IMR-90 (cell line): ENCODE data around the gene OCEL1. TPM values are rescaled to one million over a fixed set of nuclear protein-coding genes. Genes with fewer than 3 reads are reported as not detected.

Experiments
- ATAC-seq: fragments of 200-7000 bp; cut with Tn5 transposase; 2 replicates; pipeline ENCODE4 v1.9.1; 2020; ENCODE audit warnings: low read depth, mild to moderate bottlenecking, moderate library complexity
- BruUV-seq: library from RNA; stranded (reverse); fragments of 400-500 nt; replicated peaks from 2 replicates; lab custom pipeline; 2021; lab: Mats Ljungman, UMichigan
- CTCF ChIA-PET: fragments of 300-600 bp; formaldehyde crosslinking; extraction: SDS; loops from one replicate; lab custom pipeline; 2021; ENCODE audit warnings: antibody characterized with exemption; lab: Yijun Ruan, JAX
- POLR2A ChIA-PET: fragments of 300-600 bp; sonication (Branson Sonifier 250); formaldehyde crosslinking; loops from one replicate; lab custom pipeline; 2022; ENCODE audit warnings: antibody characterized with exemption; ENCODE audit not compliant: unreplicated experiment; lab: Charles Lee
- DNase-seq: peaks from one replicate; pipeline ENCODE4 v3.0.0; 2013
- H2AFZ ChIP-seq: replicated peaks from 2 replicates; pipeline ENCODE3; 2013; ENCODE audit warnings: low read length, mild to moderate bottlenecking; ENCODE audit not compliant: poor library complexity
- H2AK5ac ChIP-seq: 2 replicates; pipeline ENCODE4 v1.6.1; 2013; ENCODE audit warnings: low read depth, low read length, inconsistent platforms
- H2AK9ac ChIP-seq: replicated peaks from 2 replicates; pipeline ENCODE3; 2013; ENCODE audit warnings: mild to moderate bottlenecking, low read depth, low read length, moderate library complexity; ENCODE audit not compliant: poor library complexity
- H2BK120ac ChIP-seq: 2 replicates; pipeline ENCODE4 v1.6.1; 2013; ENCODE audit warnings: low read depth, low read length, inconsistent platforms
- H2BK15ac ChIP-seq: 3 replicates; pipeline ENCODE4 v1.6.1; 2013; ENCODE audit warnings: low read depth, low read length, inconsistent platforms
- H2BK20ac ChIP-seq: 2 replicates; pipeline ENCODE4 v1.6.1; 2013; ENCODE audit warnings: low read depth, mild to moderate bottlenecking, inconsistent platforms, low read length, moderate library complexity
- H2BK5ac ChIP-seq: 2 replicates; pipeline ENCODE4 v1.6.1; 2013; ENCODE audit warnings: mild to moderate bottlenecking, low read depth, low read length, inconsistent platforms; ENCODE audit not compliant: poor library complexity, severe bottlenecking
- H3K14ac ChIP-seq: replicated peaks from 2 replicates; pipeline ENCODE4 v1.6.1; 2013; ENCODE audit warnings: low read depth, low read length, inconsistent platforms
- H3K18ac ChIP-seq: 2 replicates; pipeline ENCODE4 v1.6.1; 2013; ENCODE audit warnings: low read depth, low read length, control low read depth
- H3K23ac ChIP-seq: 2 replicates; pipeline ENCODE4 v1.6.1; 2013; ENCODE audit warnings: low read depth, low read length, inconsistent platforms
- H3K27ac ChIP-seq: 2 replicates; pipeline ENCODE4 v1.5.1; 2013; ENCODE audit warnings: mild to moderate bottlenecking, control low read depth, low read length; ENCODE audit not compliant: insufficient read depth
- H3K27me3 ChIP-seq: 2 replicates; pipeline ENCODE4 v1.6.1; 2013; ENCODE audit warnings: low read length; ENCODE audit not compliant: control insufficient read depth, insufficient read depth
- H3K36me3 ChIP-seq: 2 replicates; pipeline ENCODE4 v1.6.1; 2013; ENCODE audit warnings: low read length, mixed read lengths; ENCODE audit not compliant: control insufficient read depth, insufficient read depth
- H3K4ac ChIP-seq: 2 replicates; pipeline ENCODE4 v1.6.1; 2013; ENCODE audit warnings: low read depth, low read length, inconsistent platforms
- H3K4me1 ChIP-seq: 2 replicates; pipeline ENCODE4 v1.6.1; 2013; ENCODE audit warnings: low read length, mixed read lengths; ENCODE audit not compliant: control insufficient read depth, insufficient read depth
- H3K4me2 ChIP-seq: 2 replicates; pipeline ENCODE4 v1.6.1; 2013; ENCODE audit warnings: low read depth, mild to moderate bottlenecking, control low read depth, low read length, moderate library complexity
- H3K4me3 ChIP-seq: 2 replicates; pipeline ENCODE4 v1.5.1; 2013; ENCODE audit warnings: low read depth, mild to moderate bottlenecking, control low read depth, low read length, moderate library complexity; ENCODE audit not compliant: insufficient read depth
- H3K56ac ChIP-seq: 2 replicates; pipeline ENCODE4 v1.6.1; 2013; ENCODE audit warnings: low read length, inconsistent platforms; ENCODE audit not compliant: insufficient read depth; ENCODE audit errors: extremely low read depth
- H3K79me1 ChIP-seq, 2 experiments: 2 replicates each; pipeline ENCODE4 v1.6.1; 2013; ENCODE audit warnings: low read length in 2 of 2, inconsistent platforms in 1 of 2, low read depth in 1 of 2
- H3K9ac ChIP-seq: 2 replicates; pipeline ENCODE4 v1.6.1; 2013; ENCODE audit warnings: low read depth, low read length, control low read depth
- H3K9me1 ChIP-seq: 2 replicates; pipeline ENCODE4 v1.6.1; 2013; ENCODE audit warnings: low read length, inconsistent platforms; ENCODE audit not compliant: insufficient read depth
- H3K9me3 ChIP-seq: 2 replicates; pipeline ENCODE4 v1.6.1; 2013; ENCODE audit warnings: low read length; ENCODE audit not compliant: control insufficient read depth, insufficient read depth
- H4K20me1 ChIP-seq: 2 replicates; pipeline ENCODE4 v1.6.1; 2013; ENCODE audit warnings: low read length, inconsistent platforms; ENCODE audit not compliant: insufficient read depth
- H4K5ac ChIP-seq: 2 replicates; pipeline ENCODE4 v1.6.1; 2013; ENCODE audit warnings: mild to moderate bottlenecking, low read depth, low read length, control low read depth
- H4K8ac ChIP-seq, 2 experiments: 2 replicates each; pipeline ENCODE4 v1.6.1; 2013; ENCODE audit warnings: low read depth in 2 of 2, low read length in 2 of 2, control low read depth in 1 of 2, inconsistent platforms in 1 of 2
- H4K91ac ChIP-seq: 2 replicates; pipeline ENCODE4 v1.6.1; 2013; ENCODE audit warnings: low read depth, low read length, inconsistent platforms; ENCODE audit not compliant: insufficient read depth
- BHLHE40 ChIP-seq: fragments of 150-350 bp; IDR thresholded peaks from 2 replicates; pipeline ENCODE4 v1.6.1; 2016; ENCODE audit warnings: mild to moderate bottlenecking, low read depth, low read length
- CTCF ChIP-seq: conservative IDR thresholded peaks from 2 replicates; pipeline ENCODE4 v1.5.1; 2012; ENCODE audit warnings: mild to moderate bottlenecking, low read depth, low read length, improper control_type of control experiment
- FOS ChIP-seq: fragments of 150-350 bp; IDR thresholded peaks from 2 replicates; pipeline ENCODE4 v1.6.1; 2016; ENCODE audit warnings: low read depth, low read length
- SMC3 ChIP-seq: fragments of 150-350 bp; IDR thresholded peaks from 2 replicates; pipeline ENCODE4 v1.6.1; 2016; ENCODE audit warnings: low read depth, mild to moderate bottlenecking, antibody characterized with exemption, low read length, moderate library complexity
- WGBS, 2 experiments: methylation state at CpG; one replicate each; pipeline versions ENCODE4 v1.1.5 to v1.1.7; 2013; ENCODE audit warnings: missing lambda C conversion rate in 2 of 2; ENCODE audit not compliant: insufficient read length in 1 of 2; ENCODE audit errors: extremely low coverage in 2 of 2; 5-methylcytosine and 5-hydroxymethylcytosine counted together
- dilution Hi-C: fragments of 300-500 bp; cut with HindIII; formaldehyde crosslinking; loops from one replicate; pipeline ENCODE4 v1.14.3; 2018; ENCODE audit warnings: low sequenced_read_pairs; ENCODE audit not compliant: unreplicated experiment
- in situ Hi-C: fragments of 300-500 bp; cut with MboI; formaldehyde crosslinking; loops from 3 replicates; pipeline ENCODE4 v1.14.3; 2019; ENCODE audit warnings: low sequenced_read_pairs, inconsistent platforms, mixed read lengths
- intact Hi-C: fragments of 100-400 bp; cut with micrococcal nuclease; formaldehyde crosslinking; loops from 2 replicates; pipeline ENCODE4 v1.10.0; 2022
- polyA plus RNA-seq, 3 experiments: library from polyadenylated mRNA; depleted of rRNA; stranded (reverse); fragments of >200 nt; gene quantifications; 2 replicates each; pipeline ENCODE4 v1.2.3, GENCODE V29; 2012; ENCODE audit warnings: low replicate concordance in 1 of 3
- total RNA-seq: library from RNA; depleted of rRNA; stranded (reverse); fragments of >200 nt; gene quantifications from 2 replicates; pipeline ENCODE4 v1.2.3, GENCODE V29; 2012

OCEL1 gene
- total and polyA plus RNA-seq, 2 of the 4 experiments (the other 2 are of a cell fraction): 1.1 to 7.2 TPM

GRCh38 chr19:17202713-17203112 is 23.3 kb upstream of the OCEL1 start:
- peak overlapping the region; percentile 55 for H2AK9ac ChIP-seq
- no peak overlapping the region for H3K27ac ChIP-seq
- H2BK20ac ChIP-seq: no peak overlapping the region
- 96% methylated on average over 15 of the region's 17 CpGs; no CpG with 5 or more reads in 1 of the 2 experiments for WGBS, 2 experiments
- TF ChIP-seq CTCF: no peak
- no peak for TF ChIP-seq SMC3
- TF ChIP-seq BHLHE40: no peak
- no peak for TF ChIP-seq FOS
- H3K36me3 ChIP-seq: peaks cover 84% of the 10 kb centered on the region
- H2AFZ ChIP-seq: peak overlapping the region; percentile 21
- H3K9me3 ChIP-seq: no peaks in the 10 kb centered on the region
- no peak for DNase-seq
- peaks cover 6 to 20% of the 10 kb centered on the region in 2 experiments; a peak in 3 of 4 replicates for H3K79me1 ChIP-seq
- no peak overlapping the region for H3K56ac ChIP-seq
- H2BK15ac ChIP-seq: no peak overlapping the region
- no peak overlapping the region for H3K4ac ChIP-seq
- no peak overlapping the region for H3K23ac ChIP-seq
- dilution Hi-C loops (no loop called here), in situ Hi-C loops (loop anchor here (10.0 kb wide), 1 partner anchor 82 kb away; the partner anchor contains the start of gene ANKLE1), intact Hi-C loops (no loop called here)
- H3K4me3 ChIP-seq: no peak overlapping the region
- POLR2A ChIA-PET: no interaction called here
- no peak overlapping the region for H4K5ac ChIP-seq
- H2AK5ac ChIP-seq: no peak overlapping the region
- H4K91ac ChIP-seq: no peak overlapping the region
- H3K4me2 ChIP-seq: no peak overlapping the region
- no peak overlapping the region for H2BK5ac ChIP-seq
- no peak overlapping the region for H4K8ac ChIP-seq
- ATAC-seq: no peak
- no TSS peak for BruUV-seq
- H2BK120ac ChIP-seq: no peak overlapping the region
- no peak overlapping the region for H3K14ac ChIP-seq
- no peaks in the 10 kb centered on the region for H3K27me3 ChIP-seq
- H4K20me1 ChIP-seq: peaks cover 12% of the 10 kb centered on the region
- CTCF ChIA-PET: no interaction called here
- H3K4me1 ChIP-seq: no peaks in the 10 kb centered on the region
- H3K9ac ChIP-seq: no peak overlapping the region
- H3K9me1 ChIP-seq: peaks cover 3% of the 10 kb centered on the region; the same call in 1 of the 2 replicates
- H3K18ac ChIP-seq: no peak overlapping the region
